Lung (tissue), 12 donors: ENCODE measurements around the gene FER. TPM values are rescaled to one million over a fixed set of nuclear protein-coding genes. Genes with fewer than 3 reads are reported as not detected.

Source experiments
- ATAC-seq: fragments of 200-7000 bp; cut with Tn5 transposase; one replicate; pipeline ENCODE4 v1.9.1; 2020; ENCODE audit warnings: moderate number of reproducible peaks; ENCODE audit not compliant: insufficient read depth, low FRiP score
- DNase-seq, 3 donors: peaks; one replicate each; pipeline ENCODE4 v3.0.0-alpha.2; 2013 to 2017
- H3K27ac ChIP-seq, 2 donors: one replicate each; pipeline ENCODE4 v1.5.1; 2013; ENCODE audit warnings: mild to moderate bottlenecking in 2 of 2, moderate library complexity in 2 of 2, control low read depth in 1 of 2, inconsistent platforms in 1 of 2, low read depth in 1 of 2, low read length in 1 of 2
- H3K27me3 ChIP-seq, 3 donors: one replicate each; pipeline ENCODE4 v1.5.1; 2013; ENCODE audit warnings: low read length in 2 of 3; ENCODE audit not compliant: control insufficient read depth in 3 of 3, insufficient read depth in 3 of 3
- H3K36me3 ChIP-seq, 4 donors: one replicate each; pipeline ENCODE4 v1.5.1; 2013; ENCODE audit warnings: low read length in 4 of 4, mild to moderate bottlenecking in 1 of 4, moderate library complexity in 1 of 4; ENCODE audit not compliant: control insufficient read depth in 4 of 4, insufficient read depth in 4 of 4
- H3K4me1 ChIP-seq, 5 donors: one replicate each; pipeline ENCODE4 v1.5.1; 2013; ENCODE audit warnings: low read length in 5 of 5, mild to moderate bottlenecking in 2 of 5, moderate library complexity in 1 of 5; ENCODE audit not compliant: control insufficient read depth in 5 of 5, insufficient read depth in 5 of 5
- H3K4me3 ChIP-seq: one replicate; pipeline ENCODE4 v1.5.1; 2013; ENCODE audit warnings: mild to moderate bottlenecking, control low read depth, moderate library complexity
- H3K9ac ChIP-seq, 2 donors: one replicate each; pipeline ENCODE4 v1.5.1; 2013; ENCODE audit warnings: low read length in 2 of 2, control low read depth in 1 of 2; ENCODE audit not compliant: insufficient read depth in 1 of 2
- H3K9me3 ChIP-seq, 4 donors: one replicate each; pipeline ENCODE4 v1.5.1; 2013; ENCODE audit warnings: low read length in 3 of 4, mild to moderate bottlenecking in 1 of 4, moderate library complexity in 1 of 4; ENCODE audit not compliant: control insufficient read depth in 4 of 4, insufficient read depth in 3 of 4
- WGBS, 2 donors: extraction: QIAGEN DNeasy Blood & Tissue Kit; methylation state at CpG; one replicate each; pipeline ENCODE4 v1.1.7; 2013; 5-methylcytosine and 5-hydroxymethylcytosine counted together
- polyA plus RNA-seq, 2 donors: library from polyadenylated mRNA; stranded (reverse); fragments of 200-250 nt; gene quantifications; one replicate each; pipeline ENCODE4 v1.2.1, GENCODE V29; 2013
- total RNA-seq, 2 donors: library from RNA; depleted of rRNA in 1 of 2; stranded (reverse); fragments of >200 nt in 1 of 2; gene quantifications; one replicate each; pipeline ENCODE4 v1.2.1, GENCODE V29; 2014 to 2021
- TF ChIP-seq, protein P1 (sequence below): IDR thresholded peaks from 2 replicates; pipeline ENCODE4 v1.5.1; 2012; ENCODE audit warnings: mild to moderate bottlenecking; ENCODE audit errors: control extremely low read depth, extremely low read depth
- donor health status: control.
- donor health status: control.
- donor health status: Bipolar disorder and iron deficiency.
- donor health status: healthy.
- donor health status: DM: yes; HTN: yes; CAD: no.

The FER gene
- total and polyA plus RNA-seq, 4 donors: 2.6 to 88.6 (median 12.2) TPM

DNA sequence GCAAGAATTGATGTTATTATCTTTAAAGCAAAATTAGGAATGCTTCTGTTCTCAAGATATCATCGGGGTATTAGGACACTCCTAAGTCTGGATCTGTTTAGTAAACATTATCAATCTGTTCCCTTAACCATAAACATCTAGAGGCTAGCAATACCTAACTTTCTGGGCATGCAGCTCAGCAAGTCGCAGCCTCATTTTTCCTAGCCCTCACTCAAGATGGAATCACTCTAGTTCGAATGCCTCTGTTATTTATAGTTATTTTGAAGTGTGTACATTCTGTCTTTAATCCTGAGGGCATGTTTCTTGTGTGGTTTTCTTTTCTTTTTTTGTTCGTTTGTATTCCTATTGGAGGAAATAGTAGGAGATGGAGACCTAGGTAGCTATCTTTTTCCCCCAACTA is 66.9 kb downstream of the FER start:
- Histone ChIP-seq H3K4me3 (no peak overlapping the region), H3K27me3 (no peaks in the 10 kb centered on the region), H3K9me3 (peaks cover 0 to 7% (median 2%) of the 10 kb centered on the region in 4 donors), H3K9ac (no peak overlapping the region), H3K36me3 (peaks cover 0 to 15% (median 1%) of the 10 kb centered on the region in 4 donors), H3K4me1 (peaks cover 0 to 3% (median 0%) of the 10 kb centered on the region in 5 donors), H3K27ac (no peak overlapping the region)
- WGBS, 2 donors: 57 to 77% methylated on average over 4 of the region's 4 CpGs
- DNase-seq (peak in 1 of 3 donors; percentile 8), ATAC-seq (no peak)
- TF ChIP-seq, protein P1, sequence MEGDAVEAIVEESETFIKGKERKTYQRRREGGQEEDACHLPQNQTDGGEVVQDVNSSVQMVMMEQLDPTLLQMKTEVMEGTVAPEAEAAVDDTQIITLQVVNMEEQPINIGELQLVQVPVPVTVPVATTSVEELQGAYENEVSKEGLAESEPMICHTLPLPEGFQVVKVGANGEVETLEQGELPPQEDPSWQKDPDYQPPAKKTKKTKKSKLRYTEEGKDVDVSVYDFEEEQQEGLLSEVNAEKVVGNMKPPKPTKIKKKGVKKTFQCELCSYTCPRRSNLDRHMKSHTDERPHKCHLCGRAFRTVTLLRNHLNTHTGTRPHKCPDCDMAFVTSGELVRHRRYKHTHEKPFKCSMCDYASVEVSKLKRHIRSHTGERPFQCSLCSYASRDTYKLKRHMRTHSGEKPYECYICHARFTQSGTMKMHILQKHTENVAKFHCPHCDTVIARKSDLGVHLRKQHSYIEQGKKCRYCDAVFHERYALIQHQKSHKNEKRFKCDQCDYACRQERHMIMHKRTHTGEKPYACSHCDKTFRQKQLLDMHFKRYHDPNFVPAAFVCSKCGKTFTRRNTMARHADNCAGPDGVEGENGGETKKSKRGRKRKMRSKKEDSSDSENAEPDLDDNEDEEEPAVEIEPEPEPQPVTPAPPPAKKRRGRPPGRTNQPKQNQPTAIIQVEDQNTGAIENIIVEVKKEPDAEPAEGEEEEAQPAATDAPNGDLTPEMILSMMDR: no peak

DNA sequence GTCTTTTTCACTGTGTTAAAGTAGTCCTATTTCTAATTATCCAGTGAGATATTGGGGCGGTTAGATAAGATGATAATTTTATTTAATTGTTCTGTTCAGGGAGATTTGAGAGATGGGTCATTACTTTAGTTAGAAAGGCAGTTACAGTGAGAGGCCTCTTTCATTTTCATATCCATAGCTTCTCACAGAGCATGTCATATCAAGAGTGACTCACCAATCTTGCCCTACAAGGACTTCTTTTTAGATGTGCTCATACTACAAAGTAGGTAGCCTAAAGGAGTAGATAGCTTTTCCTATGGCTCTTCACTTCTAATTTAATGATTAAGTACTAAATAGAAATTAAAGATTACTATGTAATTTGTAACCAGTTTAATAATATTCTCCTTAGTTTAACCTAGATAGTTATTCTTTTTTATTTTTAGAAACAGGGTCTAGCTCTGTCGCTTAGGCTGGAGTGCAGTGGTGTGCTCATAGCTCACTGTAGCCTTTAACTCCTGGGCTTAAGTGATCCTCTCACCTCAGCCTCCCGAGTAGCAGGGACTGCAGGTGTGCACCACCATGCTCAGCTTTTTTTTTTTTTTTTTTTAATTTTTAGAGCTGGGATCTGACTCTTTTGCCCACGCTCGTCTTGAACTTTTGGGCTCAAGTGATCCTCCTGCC is 71.0 kb downstream of the FER start:
- Histone ChIP-seq H3K9ac (no peak overlapping the region), H3K27me3 (no peaks in the 10 kb centered on the region), H3K4me1 (no peaks in the 10 kb centered on the region), H3K9me3 (no peaks in the 10 kb centered on the region), H3K4me3 (no peak overlapping the region), H3K27ac (no peak overlapping the region), H3K36me3 (peaks cover 0 to 2% (median 0%) of the 10 kb centered on the region in 4 donors)
- TF ChIP-seq, protein P1: no peak
- ATAC-seq: no peak
- DNase-seq: no peak
- 94 to 98% methylated on average over 5 of the region's 5 CpGs for WGBS, 2 donors

DNA sequence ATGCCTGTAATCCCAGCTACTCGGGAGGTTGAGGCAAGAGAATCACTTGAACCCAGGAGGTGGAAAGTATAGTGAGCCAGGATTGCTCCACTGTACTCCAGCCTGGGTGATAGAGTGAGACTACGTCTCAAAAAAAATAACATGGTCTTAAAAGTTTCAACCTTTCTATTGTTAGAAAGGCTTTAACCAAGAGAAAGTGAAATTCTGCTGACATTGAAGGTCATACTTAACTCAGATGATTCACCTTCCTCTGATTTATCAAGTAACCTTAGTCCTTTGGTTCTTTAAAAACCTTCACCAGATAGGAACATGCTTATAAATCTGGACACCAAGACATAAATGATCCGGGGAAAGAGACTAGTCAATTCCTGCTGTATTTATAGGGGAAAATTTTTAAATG is 73.3 kb downstream of the FER start:
- no peak overlapping the region for H3K9ac ChIP-seq
- TF ChIP-seq, protein P1: no peak
- 94 to 95% methylated on average over 3 of the region's 3 CpGs for WGBS, 2 donors
- H3K9me3 ChIP-seq: no peaks in the 10 kb centered on the region
- H3K36me3 ChIP-seq: peaks cover 0 to 2% (median 0%) of the 10 kb centered on the region in 4 donors
- DNase-seq (no peak), ATAC-seq (no peak)
- H3K4me1 ChIP-seq: no peaks in the 10 kb centered on the region
- H3K27me3 ChIP-seq: no peaks in the 10 kb centered on the region
- no peak overlapping the region for H3K4me3 ChIP-seq
- H3K27ac ChIP-seq: no peak overlapping the region
